ENCODE results near the gene RAB6B. TPM values are rescaled to one million over a fixed set of nuclear protein-coding genes. Genes with fewer than 3 reads are reported as not detected.

The RAB6B gene
- polyA plus RNA-seq, 1 donor (not counting 4 experiments of a cell fraction or from before 2014, with no cell fraction given): 2.2 TPM

- Histone ChIP-seq H3K27ac (ENCODE audit: control insufficient read depth, insufficient read depth, low read length) (no peak overlapping the region), H3K9me1 (ENCODE audit: control insufficient read depth, extremely low read depth, insufficient read depth, low read length) (no peaks in the 10 kb centered on the region), H3K9me3 (ENCODE audit: control insufficient read depth, low read depth, low read length) (no peaks in the 10 kb centered on the region), H2AFZ (ENCODE audit: control insufficient read depth, low read length) (no peak overlapping the region), H3K4me3 (ENCODE audit: control insufficient read depth in 2 of 3, extremely low read depth in 1 of 3, insufficient read depth in 2 of 3, low read depth in 1 of 3, low read length in 3 of 3) (no peak overlapping the region), H3K36me3 (ENCODE audit: control insufficient read depth in 2 of 2, extremely low read depth in 1 of 2, insufficient read depth in 2 of 2, low read length in 2 of 2) (no peaks in the 10 kb centered on the region), H3K79me2 (ENCODE audit: control insufficient read depth, insufficient read depth, low read length) (no peaks in the 10 kb centered on the region), H3K4me2 (ENCODE audit: control insufficient read depth, extremely low read depth, insufficient read depth, low read depth, low read length) (no peak overlapping the region), H3K4me1 (ENCODE audit: control insufficient read depth, extremely low read depth, insufficient read depth, low read length) (no peaks in the 10 kb centered on the region), H4K20me1 (ENCODE audit: control insufficient read depth, extremely low read depth, insufficient read depth, low read length) (no peaks in the 10 kb centered on the region), H3K9ac (ENCODE audit: control insufficient read depth, extremely low read depth, insufficient read depth, low read length) (no peak overlapping the region), H3K27me3 (ENCODE audit: control insufficient read depth, extremely low read depth, insufficient read depth, low read length) (peaks cover 67% of the 10 kb centered on the region)
- no peak for TF ChIP-seq EZH2 (IDR thresholded peaks at IDR 0.05; ENCODE audit: low read length)
- dilution Hi-C loops (cut with MboI; ENCODE audit: extremely low pct_ligation_motif_present, low sequenced_read_pairs): no loop called here
- no peak for FAIRE-seq
- no peak for DNase-seq (ENCODE audit: low read depth, low spot score)
Observed at GRCh38 chr3:133931084-133931483, 35.4 kb upstream of the RAB6B start.

- H3K9me1 ChIP-seq (ENCODE audit: control insufficient read depth, extremely low read depth, insufficient read depth, low read length): no peaks in the 10 kb centered on the region
- TF ChIP-seq EZH2 (IDR thresholded peaks at IDR 0.05; ENCODE audit: low read length): no peak
- TF ChIP-seq CTCF (optimal IDR thresholded peaks at IDR 0.05 in 1 of 3, IDR thresholded peaks at IDR 0.05 in 1 of 3, conservative IDR thresholded peaks at IDR 0.05 in 1 of 3; ENCODE audit: extremely low read depth in 1 of 3, insufficient read depth in 2 of 3, low read length in 3 of 3): peak; percentile 70 to 75 (median 72)
- H3K27ac ChIP-seq (ENCODE audit: control insufficient read depth, insufficient read depth, low read length): no peak overlapping the region
- no peaks in the 10 kb centered on the region for H4K20me1 ChIP-seq (ENCODE audit: control insufficient read depth, extremely low read depth, insufficient read depth, low read length)
- DNase-seq (ENCODE audit: low read depth, low spot score) (no peak), FAIRE-seq (peak; percentile 87)
- H3K27me3 ChIP-seq (ENCODE audit: control insufficient read depth, extremely low read depth, insufficient read depth, low read length): peaks cover 67% of the 10 kb centered on the region
- no peak overlapping the region for H3K4me2 ChIP-seq (ENCODE audit: control insufficient read depth, extremely low read depth, insufficient read depth, low read depth, low read length)
- no peaks in the 10 kb centered on the region for H3K79me2 ChIP-seq (ENCODE audit: control insufficient read depth, insufficient read depth, low read length)
- dilution Hi-C loops (cut with MboI; ENCODE audit: extremely low pct_ligation_motif_present, low sequenced_read_pairs): no loop called here
- no peaks in the 10 kb centered on the region for H3K4me1 ChIP-seq (ENCODE audit: control insufficient read depth, extremely low read depth, insufficient read depth, low read length)
- no peak overlapping the region for H3K4me3 ChIP-seq (ENCODE audit: control insufficient read depth in 2 of 3, extremely low read depth in 1 of 3, insufficient read depth in 2 of 3, low read depth in 1 of 3, low read length in 3 of 3)
- no peaks in the 10 kb centered on the region for H3K36me3 ChIP-seq (ENCODE audit: control insufficient read depth in 2 of 2, extremely low read depth in 1 of 2, insufficient read depth in 2 of 2, low read length in 2 of 2)
- H2AFZ ChIP-seq (ENCODE audit: control insufficient read depth, low read length): no peak overlapping the region
- no peak overlapping the region for H3K9ac ChIP-seq (ENCODE audit: control insufficient read depth, extremely low read depth, insufficient read depth, low read length)
- no peaks in the 10 kb centered on the region for H3K9me3 ChIP-seq (ENCODE audit: control insufficient read depth, low read depth, low read length)
Observed at GRCh38 chr3:133930341-133930933, 34.8 kb upstream of the RAB6B start.
